Left kidney (tissue), 2 donors: Measurements from ENCODE around the gene STXBP5. TPM values are rescaled to one million over a fixed set of nuclear protein-coding genes. Genes with fewer than 3 reads are reported as not detected.

Source experiments
- DNase-seq: peaks from one replicate; pipeline ENCODE4 v3.0.0-alpha.2; 2013
- polyA plus RNA-seq: library from polyadenylated mRNA; unstranded; fragments of 120-200 nt; gene quantifications from one replicate; pipeline ENCODE4 v1.2.1, GENCODE V29; 2013; ENCODE audit not compliant: insufficient read length

The STXBP5 gene
- polyA plus RNA-seq, 1 donor, result 17.8 TPM

DNA sequence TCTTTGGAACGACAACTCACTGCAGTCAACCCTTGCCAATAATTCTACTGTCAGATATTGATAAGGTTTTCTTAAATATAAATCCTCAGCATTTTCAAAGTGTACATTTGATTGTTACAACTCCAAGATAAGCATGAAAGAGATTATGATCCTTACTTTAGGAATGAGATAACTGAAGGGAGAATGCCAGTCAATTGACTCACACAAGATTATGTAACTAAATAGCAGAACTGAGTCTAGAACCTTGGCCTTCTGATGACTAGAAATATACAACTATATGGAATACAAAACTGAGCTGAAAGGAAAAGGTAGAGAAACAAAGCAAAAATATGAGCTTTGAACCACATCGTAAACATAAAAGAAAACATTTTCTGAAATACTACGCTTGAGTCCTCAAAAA lies 26.9 kb upstream of the STXBP5 start:
- DNase-seq, result no peak

DNA sequence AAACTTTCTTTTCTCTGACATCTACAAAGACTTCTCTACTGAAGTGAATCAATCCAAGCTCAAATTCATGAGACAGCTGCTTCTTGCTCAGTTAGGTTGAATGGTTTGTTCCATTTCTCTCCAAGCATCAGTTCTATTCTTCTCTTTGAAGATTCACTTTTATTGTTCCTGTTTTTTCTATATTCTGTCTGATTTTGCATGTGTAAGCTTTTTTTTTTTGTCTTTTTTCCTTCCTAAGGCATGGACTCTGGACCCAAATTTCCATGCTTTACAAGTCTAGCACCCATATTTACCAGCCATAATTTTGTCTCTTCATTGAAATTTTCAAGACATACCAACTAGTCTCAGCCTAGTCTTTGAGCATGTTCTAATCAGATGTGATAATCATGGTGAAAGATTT lies 25.9 kb upstream of the STXBP5 start:
- no peak for DNase-seq

DNA sequence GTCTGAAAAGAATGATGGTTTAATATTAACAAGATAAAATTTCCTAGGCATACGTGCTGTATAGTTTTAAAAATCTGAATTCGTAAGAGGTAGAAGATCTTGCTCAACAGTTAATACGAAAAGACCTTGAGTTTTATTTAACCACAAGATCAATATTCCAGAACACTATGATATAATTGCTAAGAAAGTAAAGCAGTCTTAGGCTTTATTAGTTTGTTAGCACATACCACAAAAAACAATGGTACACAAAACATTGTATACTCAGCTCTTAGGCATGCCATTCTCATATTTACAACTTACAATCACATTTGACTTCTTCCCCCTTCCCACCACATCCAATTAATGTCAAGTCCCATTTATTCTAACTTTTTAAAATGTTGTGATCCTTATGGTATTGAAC lies 24.4 kb upstream of the STXBP5 start:
- no peak for DNase-seq

DNA sequence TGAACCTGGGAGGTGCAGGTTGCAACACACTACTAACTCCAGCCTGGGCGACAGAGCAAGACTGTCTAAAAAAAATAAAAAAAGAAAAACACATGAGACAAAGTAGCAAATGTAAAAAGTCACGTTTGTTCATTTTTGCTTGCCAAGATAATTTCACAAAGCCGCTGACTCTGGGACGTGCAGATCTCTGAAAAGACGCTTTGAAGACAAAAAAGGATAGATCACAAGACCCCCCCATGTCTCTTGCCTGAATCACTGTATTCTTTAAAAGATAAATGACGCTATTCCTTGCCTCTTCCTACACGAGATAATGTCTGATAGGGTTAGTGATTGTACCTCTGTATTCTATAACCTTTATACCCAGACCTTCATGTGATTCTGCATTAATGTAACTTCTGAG lies 23.3 kb upstream of the STXBP5 start:
- no peak for DNase-seq

DNA sequence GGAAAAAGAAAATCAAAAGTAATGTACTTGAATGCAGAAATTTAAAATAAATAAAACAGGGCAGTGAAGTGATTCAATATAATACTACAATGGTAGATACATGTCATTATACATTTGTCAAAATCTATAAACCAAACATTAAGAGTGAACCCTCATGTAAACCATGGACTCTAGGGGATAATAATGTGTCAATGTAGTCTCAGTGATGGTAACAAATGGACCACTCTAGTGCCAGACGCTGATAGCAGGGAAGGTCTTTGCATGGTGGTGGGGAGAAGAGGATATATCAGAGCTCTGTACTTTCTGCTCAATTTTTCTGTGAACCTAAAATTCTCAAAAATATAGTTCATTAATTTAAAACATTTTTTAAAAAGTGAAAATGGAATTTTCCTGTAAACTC lies 19.8 kb upstream of the STXBP5 start:
- no peak for DNase-seq

DNA sequence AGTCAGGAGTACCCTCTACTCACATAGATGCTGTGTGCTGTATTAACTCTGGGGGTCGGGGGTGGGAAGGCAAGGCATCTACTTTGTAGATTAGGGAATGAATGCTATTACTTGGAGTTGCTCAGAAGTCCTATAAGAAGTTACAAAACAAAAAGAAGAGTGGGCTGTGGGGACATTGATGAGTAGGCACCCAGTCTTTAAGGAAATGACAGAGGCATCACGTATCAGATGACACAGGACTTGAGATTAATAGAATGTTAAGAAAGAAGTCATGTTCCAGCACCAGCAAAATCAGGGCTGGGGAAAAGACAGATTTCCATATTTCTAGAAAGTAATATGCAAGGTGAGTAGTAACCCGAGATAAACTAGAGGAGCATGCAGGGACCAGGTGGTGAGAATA lies 19.0 kb upstream of the STXBP5 start:
- DNase-seq, result no peak

DNA sequence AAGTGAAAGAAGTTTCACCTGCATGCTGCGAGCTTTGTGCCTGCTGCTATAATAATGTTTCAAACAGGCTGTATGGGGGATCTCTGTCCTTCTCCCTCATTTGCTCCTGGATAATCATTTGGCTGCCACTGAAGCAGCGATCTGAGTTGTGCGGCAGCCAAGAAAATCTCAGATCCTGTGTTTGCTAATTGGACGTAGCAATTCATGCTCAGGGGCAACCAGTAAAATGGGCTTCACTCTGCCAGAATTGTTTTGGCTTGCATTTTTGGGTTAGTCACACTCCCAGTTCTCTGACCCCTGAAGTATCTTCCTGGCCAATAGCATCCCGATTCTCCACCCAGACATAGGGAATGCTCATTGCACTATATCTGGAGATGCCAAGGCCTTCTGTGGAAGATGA lies 13.7 kb upstream of the STXBP5 start:
- no peak for DNase-seq

DNA sequence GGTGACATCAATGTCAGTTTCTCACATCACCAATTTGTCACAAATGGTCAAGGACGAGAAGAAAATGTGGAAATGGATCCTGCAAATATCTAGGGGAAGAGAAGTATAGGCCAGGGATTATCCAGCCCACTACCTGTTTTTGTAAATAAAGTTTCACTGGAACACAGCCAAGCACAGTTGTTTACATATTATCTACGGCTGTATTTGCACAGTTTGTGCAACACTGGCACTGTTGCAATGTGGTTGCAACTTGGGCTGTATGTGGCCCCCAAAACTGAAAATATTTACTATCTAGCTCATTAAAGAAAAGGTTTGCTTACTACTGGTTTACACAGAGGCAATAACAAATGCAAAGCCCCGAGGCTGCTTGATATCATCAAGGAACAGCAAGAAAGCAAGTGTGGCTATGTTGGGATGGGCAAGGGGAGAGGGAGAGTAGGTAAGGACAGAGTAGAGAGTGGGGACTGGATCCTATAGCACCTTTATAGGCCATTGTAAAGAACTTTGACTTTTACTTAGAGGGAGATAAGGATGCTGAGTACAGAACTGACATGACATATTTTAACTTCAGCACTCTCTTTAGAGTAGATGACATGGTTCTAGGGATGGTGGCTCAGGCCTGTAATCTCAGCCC lies 11.8 kb upstream of the STXBP5 start:
- no peak for DNase-seq

DNA sequence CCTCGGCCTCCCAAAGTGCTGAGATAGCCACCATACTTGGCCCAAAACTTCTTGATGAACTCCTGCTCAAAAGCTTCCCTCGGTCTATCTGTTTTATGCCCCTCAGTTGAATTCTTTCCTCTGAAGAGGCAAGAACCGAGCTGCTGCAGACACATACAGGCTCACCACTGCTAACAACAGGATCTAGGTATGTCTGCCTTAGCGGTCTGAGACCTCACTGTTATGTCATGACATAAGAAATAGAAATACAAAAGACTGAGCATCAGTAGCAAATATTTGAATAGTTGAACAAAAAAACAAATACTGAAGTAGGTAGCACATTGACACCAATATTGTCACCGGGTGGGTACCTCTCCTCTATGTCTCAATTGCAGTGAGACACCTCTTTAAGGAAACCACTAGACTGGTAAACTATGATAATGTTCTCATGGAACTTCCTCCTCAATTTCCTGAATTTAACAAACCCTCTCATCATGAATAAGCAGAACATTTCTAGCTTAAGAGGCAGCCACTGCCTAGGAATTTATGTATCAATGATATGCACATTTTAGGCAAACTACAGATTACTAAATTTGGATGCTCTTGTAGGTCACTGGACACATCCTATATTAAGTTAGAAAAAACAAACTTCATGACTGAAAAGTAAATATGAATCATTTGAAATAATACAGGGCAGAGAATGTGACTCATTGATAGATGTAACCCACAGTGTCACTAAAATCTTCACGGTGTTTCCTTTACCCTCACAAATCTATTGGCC lies 9.4 kb upstream of the STXBP5 start:
- no peak for DNase-seq

DNA sequence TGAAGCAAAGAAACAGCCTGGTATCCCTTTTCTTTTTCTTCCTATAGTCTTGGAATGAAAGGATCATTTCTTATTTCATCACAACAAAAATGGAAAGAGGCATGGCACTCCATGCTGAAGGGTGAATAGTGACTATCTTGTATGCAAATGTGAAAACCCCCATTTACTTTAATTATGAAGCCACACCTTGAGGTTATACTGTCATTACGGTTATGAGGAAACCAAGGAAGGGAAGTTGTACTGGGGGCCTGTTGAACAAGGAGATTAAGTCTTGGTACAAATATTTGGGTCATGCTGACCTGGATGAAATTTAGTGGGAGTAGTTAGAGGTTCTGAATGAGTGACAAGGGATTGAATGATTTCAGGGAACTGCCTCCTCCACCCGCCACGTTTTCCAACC lies 8.7 kb upstream of the STXBP5 start:
- no peak for DNase-seq

DNA sequence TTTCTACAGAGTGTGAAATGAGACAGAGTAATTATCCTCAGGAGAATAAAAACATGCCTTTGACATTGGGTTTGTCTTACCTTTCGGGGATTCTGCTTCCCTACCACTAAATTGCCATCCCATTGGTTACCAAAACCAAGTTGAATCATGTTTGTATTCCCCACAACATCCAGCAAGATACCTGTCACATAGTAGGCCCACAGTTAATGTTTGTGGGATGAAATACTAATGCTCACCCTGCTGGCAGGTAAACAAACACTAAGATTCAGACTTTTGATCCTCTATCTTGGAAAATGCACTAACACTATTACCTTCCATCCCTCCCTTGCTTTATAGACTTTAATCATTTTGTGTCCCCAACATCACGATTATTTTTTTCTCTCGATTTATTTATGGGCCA lies 8.2 kb upstream of the STXBP5 start:
- no peak for DNase-seq

DNA sequence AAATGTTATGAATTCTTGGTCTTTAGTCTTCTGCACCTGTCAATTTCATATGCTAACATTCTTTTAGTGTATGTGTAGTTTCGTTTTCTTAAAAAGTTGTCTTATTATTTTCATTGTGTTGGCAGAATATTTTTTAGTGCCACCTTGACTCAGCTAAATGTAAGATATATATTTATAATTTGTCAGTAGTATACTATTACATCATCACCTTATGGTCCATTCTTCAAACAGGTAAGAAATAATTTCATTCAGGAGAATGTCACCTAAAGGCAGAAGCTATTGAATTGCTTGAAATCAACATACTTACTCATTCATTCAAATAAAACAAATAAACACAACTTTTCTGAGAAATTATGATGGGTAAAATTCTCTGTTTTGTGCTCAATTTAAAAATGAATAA lies 3.5 kb upstream of the STXBP5 start:
- no peak for DNase-seq

DNA sequence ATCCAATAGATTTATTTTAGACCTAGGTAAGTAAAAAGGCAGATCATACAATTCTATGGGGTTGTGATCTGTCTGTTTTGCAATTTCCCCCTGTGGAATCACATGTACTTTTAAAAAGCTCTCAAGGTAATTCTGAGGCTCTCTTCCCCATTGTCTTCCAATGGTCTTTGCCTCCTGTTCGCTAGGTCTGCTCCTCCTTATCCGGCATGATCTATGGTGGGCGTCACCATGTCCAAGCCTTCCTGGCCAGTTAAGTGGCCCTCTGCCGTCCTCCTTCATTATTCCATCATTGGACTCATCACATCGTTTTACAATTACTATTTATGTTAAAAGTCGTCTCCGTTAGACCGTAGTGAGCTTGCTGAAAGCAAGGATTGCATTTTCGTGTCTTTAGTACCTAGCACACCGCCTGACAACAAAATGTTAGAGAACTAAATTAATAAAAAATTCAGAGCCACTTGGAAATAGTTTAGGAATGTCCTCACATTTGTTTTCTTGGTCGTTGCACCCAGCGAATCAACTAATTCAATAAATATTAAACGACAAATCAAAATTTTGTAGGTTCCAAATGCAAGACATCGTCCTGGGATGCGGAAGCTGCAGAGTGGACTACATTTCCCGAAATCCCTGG lies 2.2 kb upstream of the STXBP5 start:
- no peak for DNase-seq

DNA sequence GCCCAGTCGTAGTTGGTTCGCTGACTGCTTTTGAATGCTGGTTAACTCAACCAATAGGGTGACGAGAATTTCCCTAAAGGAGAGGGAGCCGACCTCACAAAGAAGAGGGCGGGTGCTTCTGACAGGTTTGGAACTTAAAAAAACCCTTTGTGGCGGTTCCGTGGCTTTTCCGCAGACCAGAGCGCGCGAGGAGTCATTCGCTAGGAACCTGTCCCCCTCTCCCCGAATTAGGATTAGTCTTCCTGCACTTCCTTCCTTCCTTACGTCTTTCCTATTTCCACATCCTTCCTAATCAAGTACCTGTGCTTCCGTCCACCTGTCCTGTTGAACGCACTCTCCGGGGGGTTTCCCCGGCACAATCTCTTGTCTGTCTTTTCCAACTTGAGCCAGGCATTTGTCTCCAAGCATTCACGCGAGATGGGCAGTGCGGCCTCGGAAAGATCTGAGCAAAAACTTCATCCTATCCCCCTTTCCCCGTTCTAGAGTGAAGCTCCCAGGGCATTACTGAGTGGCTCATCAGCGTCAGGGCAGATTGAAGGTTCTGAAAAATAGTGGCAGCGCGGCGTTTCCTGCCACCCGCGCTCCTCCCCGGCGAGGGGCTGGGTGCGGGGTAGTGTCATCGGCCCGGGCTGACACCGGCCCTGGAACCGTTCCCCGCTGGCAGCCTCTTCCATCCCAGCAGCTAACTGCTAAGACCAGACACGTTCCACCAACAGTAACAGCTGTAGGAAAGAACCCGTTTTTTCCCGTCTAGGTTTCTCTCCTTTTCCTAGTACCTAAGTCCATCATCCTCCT lies 1.5 kb upstream of the STXBP5 start:
- DNase-seq, result peak; percentile 95

DNA sequence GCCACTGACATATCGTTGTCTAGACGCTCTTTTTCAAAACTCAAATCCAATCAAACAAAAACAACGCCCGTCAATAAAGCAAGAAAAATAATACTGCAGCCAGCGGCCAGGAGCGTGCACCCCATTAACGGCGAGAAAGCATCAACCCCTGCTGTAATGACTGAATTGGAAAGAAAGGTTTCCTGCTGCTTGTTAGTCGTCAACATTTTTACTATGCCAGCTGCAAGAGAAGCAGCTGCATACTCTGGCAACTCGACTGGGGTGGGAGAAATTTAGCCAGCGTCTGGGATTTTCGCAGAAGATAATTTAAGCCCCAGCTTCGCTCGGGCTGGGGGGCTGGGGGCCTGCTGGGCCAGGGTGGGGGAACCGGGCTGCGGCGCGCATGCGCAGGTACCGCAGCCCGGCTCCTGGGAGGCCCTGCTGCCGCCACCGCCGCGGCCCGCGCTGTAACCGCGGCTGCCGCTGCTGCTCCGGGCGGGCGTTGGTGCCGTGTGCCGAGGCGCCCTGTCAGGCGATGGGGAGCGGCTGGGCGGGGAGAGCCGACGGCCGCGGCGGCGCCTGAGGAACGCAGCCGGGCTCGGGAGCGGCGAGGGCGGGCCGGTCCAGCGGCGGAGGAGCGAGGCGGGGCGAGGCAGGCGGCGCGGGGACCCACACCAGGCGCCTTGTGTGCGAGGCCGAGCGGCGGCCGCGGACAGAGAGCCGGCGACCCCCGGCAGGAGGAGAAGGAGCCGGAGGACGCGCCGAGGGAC lies 732 bp upstream of the STXBP5 start:
- DNase-seq, result no peak

DNA sequence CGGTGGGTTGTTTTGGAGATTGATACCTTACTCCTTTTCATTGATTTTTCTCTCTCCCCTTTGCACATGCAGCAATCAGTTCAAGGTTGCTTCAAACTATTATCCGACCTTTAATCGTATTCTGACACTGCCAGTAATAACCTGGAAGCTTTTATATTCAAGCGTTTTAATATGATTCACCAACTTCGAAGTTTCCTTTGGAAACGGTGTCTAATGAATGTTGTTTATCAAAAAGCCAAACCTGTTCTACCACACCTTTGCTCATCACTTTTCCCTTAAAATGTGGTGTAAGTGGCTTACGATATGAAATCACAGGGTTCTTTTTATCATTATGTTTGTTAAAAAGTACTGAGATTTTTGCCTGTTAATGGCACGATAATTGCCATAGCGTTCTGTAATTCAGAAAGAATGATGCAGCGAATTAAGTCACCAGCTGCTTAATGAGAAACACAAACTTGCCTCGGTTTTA lies 660 bp downstream of the STXBP5 start:
- DNase-seq, result no peak

DNA sequence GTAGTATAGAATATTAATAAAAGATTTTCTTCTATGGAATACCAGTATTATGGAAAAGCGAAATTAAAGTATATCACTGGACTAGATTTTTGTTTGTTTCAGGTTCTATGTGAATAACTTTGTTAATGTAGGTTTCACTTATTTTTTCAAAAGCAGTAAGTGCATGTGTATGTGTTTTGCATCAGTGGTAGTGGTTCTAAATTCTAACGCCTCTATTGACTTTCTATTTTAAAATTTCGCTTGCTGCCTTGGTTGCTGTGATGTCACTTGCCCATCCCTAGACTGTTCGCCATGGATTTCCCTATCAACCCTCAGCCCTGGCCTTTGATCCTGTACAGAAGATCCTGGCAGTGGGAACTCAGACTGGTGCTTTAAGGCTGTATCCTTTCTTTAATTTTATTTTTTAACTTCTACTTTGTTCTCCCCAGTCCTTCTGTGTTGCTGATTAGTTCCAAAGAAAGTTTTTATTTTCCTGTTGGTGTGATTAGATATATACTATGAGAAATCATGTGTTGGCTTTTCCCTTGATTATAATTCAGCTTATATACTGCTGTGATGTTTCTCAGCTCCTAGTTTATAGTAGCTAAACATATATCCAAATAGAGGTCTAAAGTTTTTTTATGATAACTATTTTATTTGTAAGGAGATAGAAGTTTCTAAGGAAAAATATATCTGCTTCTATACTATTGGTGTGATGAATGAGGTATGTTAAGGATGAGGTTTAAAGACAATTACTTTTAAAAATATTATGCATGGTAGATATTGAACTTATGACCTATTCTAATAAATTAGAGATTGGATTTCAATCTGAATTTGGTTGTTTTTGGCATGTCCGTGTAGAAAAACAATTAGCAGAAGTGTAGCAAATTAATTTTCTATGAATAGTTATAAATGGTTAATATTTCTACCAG lies 1.7 kb downstream of the STXBP5 start:
- no peak for DNase-seq

DNA sequence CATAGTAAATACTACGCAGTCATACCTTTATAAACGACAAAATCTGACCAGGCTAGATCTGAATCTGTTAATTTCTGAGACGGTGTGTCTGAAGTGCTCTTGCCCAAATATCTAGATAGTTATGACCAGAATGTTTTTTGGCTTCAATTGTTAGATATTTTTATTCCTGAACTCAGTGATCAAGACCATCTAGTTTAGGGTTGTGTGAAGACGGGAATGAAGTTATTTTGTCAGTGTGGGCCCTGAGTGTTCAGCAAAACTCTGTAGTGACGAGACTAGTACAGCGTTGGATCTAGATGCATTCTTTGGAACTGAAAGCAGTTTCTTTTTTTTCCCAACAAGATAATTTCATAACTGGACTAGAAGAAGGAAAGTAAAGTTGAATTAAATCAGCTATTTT lies 3.1 kb downstream of the STXBP5 start:
- DNase-seq, result no peak

DNA sequence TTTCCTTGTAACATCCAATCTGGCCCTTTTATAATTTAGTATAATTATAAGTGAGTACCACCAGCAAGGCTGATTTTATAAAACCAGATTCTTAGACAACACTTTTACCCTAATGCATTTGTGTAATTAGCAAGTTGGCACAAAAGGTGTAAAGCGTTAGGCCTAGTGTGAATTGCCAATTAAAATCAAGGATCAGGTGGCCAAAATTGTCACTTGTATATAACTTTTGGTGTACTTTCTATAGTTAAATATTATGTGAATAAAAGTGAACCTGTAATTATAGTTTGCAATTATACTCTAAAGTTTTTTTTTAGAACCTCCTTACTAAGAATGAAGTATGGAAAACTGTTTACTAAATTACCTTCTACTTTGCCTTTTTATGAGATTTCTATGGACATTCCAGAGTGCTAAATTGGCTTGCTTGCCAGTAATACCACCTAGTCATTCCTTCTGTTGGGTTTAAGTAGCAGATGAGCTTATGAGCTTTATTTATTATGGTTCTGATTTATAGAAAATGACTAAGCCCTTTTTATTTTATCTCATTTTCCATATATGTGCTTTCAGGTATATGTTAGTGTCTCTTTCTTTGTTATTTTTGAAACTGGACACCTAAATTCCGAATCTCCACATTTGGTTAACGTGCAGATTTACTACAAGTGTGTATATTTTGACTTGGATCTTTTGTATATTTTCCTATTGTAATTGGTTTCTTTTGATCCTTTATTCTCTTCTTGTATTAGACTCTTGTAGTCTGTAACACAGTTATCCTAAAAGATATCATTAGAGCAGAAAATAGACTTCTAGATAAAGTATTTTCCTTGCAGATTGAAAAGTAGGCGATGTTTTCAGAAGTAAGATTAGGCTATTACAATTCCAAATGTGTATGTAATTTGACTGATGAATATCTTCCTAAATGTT lies 3.9 kb downstream of the STXBP5 start:
- no peak for DNase-seq
